ENCODE data around the gene TMOD4.
A peak's percentile ranks its signal among the peaks of the same experiment; 100 is the strongest.

Gene TMOD4

GRCh38 chr1:151158326-151158725 is 17.5 kb downstream of the TMOD4 start:
- no peak for DNase-seq (ENCODE audit: extremely low spot score)

GRCh38 chr1:151157067-151157531 is 18.7 kb downstream of the TMOD4 start:
- ChIA-PET POLR2A (interaction anchor here (0.7 to 1.9 kb wide), 6 partner anchors 8 to 125 kb away, joined by 3 to 7 read pairs (median 4); partner anchors contain the start of genes LYSMD1, VPS72 and ZNF687), CTCF (interaction anchor here (0.9 to 3.7 kb wide), 5 partner anchors 12 to 151 kb away, joined by 3 to 51 read pairs (median 4); partner anchors contain the start of gene MINDY1)
- TF ChIP-seq BHLHE40 (IDR thresholded peaks at IDR 0.05; ENCODE audit: borderline replicate concordance) (no peak), FOXA1 (IDR thresholded peaks at IDR 0.05) (no peak), PKNOX1 (IDR thresholded peaks at IDR 0.05) (no peak), FOXM1 (IDR thresholded peaks at IDR 0.05; ENCODE audit: borderline replicate concordance) (no peak), NFRKB (IDR thresholded peaks at IDR 0.05) (no peak)
- no peak for DNase-seq (ENCODE audit: extremely low spot score)

More at GRCh38 chr1:151158326-151158725, 17.5 kb downstream of the TMOD4 start:
- TF ChIP-seq HDGF (IDR thresholded peaks at IDR 0.05; ENCODE audit: borderline replicate concordance) (no peak), BHLHE40 (IDR thresholded peaks at IDR 0.05; ENCODE audit: borderline replicate concordance) (no peak)
- ChIA-PET CTCF (interaction anchor here (0.5 to 3.7 kb wide), 2 partner anchors 58 to 66 kb away, joined by 4 to 51 read pairs; no protein-coding TSS in a partner anchor), POLR2A (interaction anchor here (1.2 kb wide), 1 partner anchor 40 kb away, joined by 3 read pairs; no protein-coding TSS in a partner anchor)

- CTCF ChIA-PET: interaction anchor here (0.9 to 3.7 kb wide), 6 partner anchors 12 to 150 kb away, joined by 3 to 51 read pairs (median 4); partner anchors contain the start of gene MINDY1
Observed at GRCh38 chr1:151156515-151156819, 19.3 kb downstream of the TMOD4 start, which contains the start of gene TNFAIP8L2. TSS of gene TNFAIP8L2 (plus strand) at chr1:151156649. CDS start at chr1:151158698, 2,049 bp downstream.

GRCh38 chr1:151147665-151148064 is 28.1 kb downstream of the TMOD4 start:
- no peak for DNase-seq (ENCODE audit: extremely low spot score)
- no peak for TF ChIP-seq PKNOX1 (IDR thresholded peaks at IDR 0.05)
- TF ChIP-seq FOXM1 (IDR thresholded peaks at IDR 0.05; ENCODE audit: borderline replicate concordance): no peak
- no peak for TF ChIP-seq SUZ12 (IDR thresholded peaks at IDR 0.05)
- TF ChIP-seq CTBP1 (IDR thresholded peaks at IDR 0.05; ENCODE audit: borderline replicate concordance): no peak
- TF ChIP-seq NFRKB (IDR thresholded peaks at IDR 0.05): no peak
- TF ChIP-seq ZNF384 (IDR thresholded peaks at IDR 0.05): no peak
- TF ChIP-seq LEF1 (IDR thresholded peaks at IDR 0.05; ENCODE audit: borderline replicate concordance): no peak
- no peak for TF ChIP-seq SP1 (IDR thresholded peaks at IDR 0.05)
- CTCF ChIA-PET: no interaction called here
- POLR2A ChIA-PET: no interaction called here

More at GRCh38 chr1:151156515-151156819, 19.3 kb downstream of the TMOD4 start, which contains the start of gene TNFAIP8L2:
- DNase-seq (ENCODE audit: extremely low spot score): no peak
- no peak for TF ChIP-seq SP1 (IDR thresholded peaks at IDR 0.05)
- TF ChIP-seq BHLHE40 (IDR thresholded peaks at IDR 0.05; ENCODE audit: borderline replicate concordance): no peak
- TF ChIP-seq ZNF384 (IDR thresholded peaks at IDR 0.05): no peak
- no peak for TF ChIP-seq CTBP1 (IDR thresholded peaks at IDR 0.05; ENCODE audit: borderline replicate concordance)
- no peak for TF ChIP-seq FOXA1 (IDR thresholded peaks at IDR 0.05)
- POLR2A ChIA-PET: interaction anchor here (1.7 to 1.9 kb wide), 4 partner anchors 9 to 125 kb away, joined by 4 to 7 read pairs (median 5); partner anchors contain the start of genes LYSMD1, VPS72 and ZNF687

- no peak for TF ChIP-seq FOXA1 (IDR thresholded peaks at IDR 0.05)
- no peak for TF ChIP-seq FOXM1 (IDR thresholded peaks at IDR 0.05; ENCODE audit: borderline replicate concordance)
- TF ChIP-seq ARNT (IDR thresholded peaks at IDR 0.05): no peak
- TF ChIP-seq FOXK2 (IDR thresholded peaks at IDR 0.05): no peak
- no peak for TF ChIP-seq CTBP1 (IDR thresholded peaks at IDR 0.05; ENCODE audit: borderline replicate concordance)
- no peak for TF ChIP-seq SUZ12 (IDR thresholded peaks at IDR 0.05)
- no peak for TF ChIP-seq PKNOX1 (IDR thresholded peaks at IDR 0.05)
- no peak for TF ChIP-seq L3MBTL2 (conservative IDR thresholded peaks at IDR 0.05)
- no peak for TF ChIP-seq ELF4 (IDR thresholded peaks at IDR 0.05)
Observed at GRCh38 chr1:151147132-151147503, 28.7 kb downstream of the TMOD4 start.

GRCh38 chr1:151146412-151147131 is 29.2 kb downstream of the TMOD4 start, which contains the start of gene SEMA6C:
TSS of gene SEMA6C (minus strand) at chr1:151146631. CDS start at chr1:151142621, 4,010 bp downstream.
- TF ChIP-seq NFRKB (IDR thresholded peaks at IDR 0.05) (no peak), L3MBTL2 (conservative IDR thresholded peaks at IDR 0.05) (peak; percentile 57; the same call in 1 of the 2 replicates)
- DNase-seq (ENCODE audit: extremely low spot score): peak; percentile 95
- POLR2A ChIA-PET: no interaction called here
- CTCF ChIA-PET: no interaction called here

More at GRCh38 chr1:151147132-151147503, 28.7 kb downstream of the TMOD4 start:
- CTCF ChIA-PET: no interaction called here
- no peak for DNase-seq (ENCODE audit: extremely low spot score)
- POLR2A ChIA-PET: no interaction called here

- CTCF ChIA-PET: no interaction called here
- DNase-seq (ENCODE audit: extremely low spot score): no peak
- POLR2A ChIA-PET: no interaction called here
- TF ChIP-seq NFRKB (IDR thresholded peaks at IDR 0.05) (no peak), FOXM1 (IDR thresholded peaks at IDR 0.05; ENCODE audit: borderline replicate concordance) (no peak), ELF4 (IDR thresholded peaks at IDR 0.05) (no peak), FOXK2 (IDR thresholded peaks at IDR 0.05) (no peak), SP1 (IDR thresholded peaks at IDR 0.05) (no peak), HDGF (IDR thresholded peaks at IDR 0.05; ENCODE audit: borderline replicate concordance) (no peak), CTBP1 (IDR thresholded peaks at IDR 0.05; ENCODE audit: borderline replicate concordance) (no peak), FOXA1 (IDR thresholded peaks at IDR 0.05) (no peak), SUZ12 (IDR thresholded peaks at IDR 0.05) (no peak), PKNOX1 (IDR thresholded peaks at IDR 0.05) (no peak), ZNF384 (IDR thresholded peaks at IDR 0.05) (no peak), BHLHE40 (IDR thresholded peaks at IDR 0.05; ENCODE audit: borderline replicate concordance) (no peak), LEF1 (IDR thresholded peaks at IDR 0.05; ENCODE audit: borderline replicate concordance) (no peak), TARDBP (IDR thresholded peaks at IDR 0.05) (no peak), L3MBTL2 (conservative IDR thresholded peaks at IDR 0.05) (no peak)
Observed at GRCh38 chr1:151146072-151146411, 29.7 kb downstream of the TMOD4 start.
